ENCODE results near the gene SKIC8.

The SKIC8 gene

GRCh38 chr15:78284758-78285157 lies 14.7 kb downstream of the SKIC8 start:
- DNase-seq: no peak

DNA sequence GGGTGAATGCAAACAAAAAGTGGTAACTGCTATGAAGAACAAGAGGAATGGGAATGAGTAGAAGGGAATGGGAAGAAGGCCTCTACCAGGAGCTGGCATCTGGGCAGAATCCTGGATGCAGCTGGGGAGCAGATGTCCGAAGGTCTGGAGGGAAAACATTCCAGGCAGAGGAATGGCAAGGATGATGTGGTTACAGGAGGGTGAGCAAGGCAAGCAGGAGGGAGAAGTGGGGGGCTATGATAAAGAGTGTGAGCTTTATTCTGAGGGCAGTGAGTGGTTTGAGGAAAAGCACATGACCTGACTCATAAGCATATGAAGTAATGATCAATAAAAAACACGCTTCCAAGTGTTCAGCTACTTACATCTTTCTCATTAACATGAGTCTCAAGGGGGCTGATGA lies 17.1 kb downstream of the SKIC8 start:
- no peak for DNase-seq

GRCh38 chr15:78280319-78281072 lies 18.9 kb downstream of the SKIC8 start:
- no peak for DNase-seq

DNA sequence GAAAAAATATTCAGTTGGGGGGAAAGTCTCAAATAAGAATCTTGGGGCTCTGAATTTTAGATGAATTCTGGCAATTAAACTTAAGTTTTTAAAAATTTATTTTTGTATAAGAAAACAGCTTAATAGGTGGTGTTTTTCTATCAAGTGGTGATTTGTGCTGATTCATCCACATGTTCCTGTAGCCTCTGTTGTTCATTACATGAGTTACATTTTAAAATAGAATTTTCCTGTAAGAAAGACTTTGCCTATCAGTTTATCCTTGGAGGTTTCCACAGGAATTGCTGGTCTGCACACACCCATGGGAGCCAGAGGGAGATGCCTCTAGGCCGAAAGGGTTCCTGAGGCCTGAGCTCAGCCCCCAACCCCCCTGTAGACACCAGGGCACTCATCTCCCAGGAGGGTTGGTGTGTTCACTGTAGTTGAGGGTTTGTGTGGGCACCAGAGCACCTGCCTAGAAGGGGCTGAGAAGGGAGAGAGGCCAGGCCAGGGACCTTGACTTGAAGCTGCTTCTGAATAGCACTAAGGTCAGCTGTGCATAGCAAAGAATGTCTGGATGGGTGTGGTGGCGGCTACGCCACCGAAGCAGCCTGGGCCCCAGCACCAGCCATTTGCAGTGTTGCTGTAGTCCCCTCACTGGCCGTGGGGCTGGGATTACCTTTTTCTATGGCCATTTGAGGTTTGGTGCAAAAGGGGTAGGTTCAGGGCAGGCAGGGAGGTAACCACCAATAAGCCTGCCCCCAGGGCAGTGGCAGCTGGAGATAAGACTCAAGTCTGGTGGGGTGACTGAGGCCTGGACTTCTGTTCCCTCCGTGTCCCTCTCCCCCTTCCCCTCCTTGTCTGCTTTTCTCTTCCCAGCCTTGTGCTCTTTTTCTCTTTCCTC lies 23.1 kb downstream of the SKIC8 start:
- no peak for DNase-seq

DNA sequence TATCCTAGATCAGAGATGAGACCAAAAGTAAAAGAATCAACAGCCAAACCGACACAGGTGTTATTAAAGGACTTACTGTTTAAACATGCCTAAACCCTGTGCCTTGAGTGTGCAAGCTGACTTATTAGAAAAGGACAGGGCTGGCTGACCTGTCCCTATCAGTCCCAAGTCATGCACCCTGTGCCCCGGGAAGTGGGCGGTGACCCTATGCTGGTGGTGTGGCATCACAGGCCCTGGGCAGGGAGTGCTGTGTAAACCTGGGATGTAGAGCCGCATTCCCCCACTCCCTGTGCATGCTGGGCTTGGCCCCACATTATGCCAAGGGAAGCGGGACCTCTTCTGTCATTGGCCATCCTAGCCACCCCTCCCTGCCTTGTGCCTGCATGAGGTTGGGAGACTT lies 24.4 kb downstream of the SKIC8 start:
- no peak for DNase-seq

GRCh38 chr15:78272776-78273175 lies 26.6 kb downstream of the SKIC8 start:
- DNase-seq: no peak

GRCh38 chr15:78272316-78272715 lies 27.1 kb downstream of the SKIC8 start:
- DNase-seq: no peak

DNA sequence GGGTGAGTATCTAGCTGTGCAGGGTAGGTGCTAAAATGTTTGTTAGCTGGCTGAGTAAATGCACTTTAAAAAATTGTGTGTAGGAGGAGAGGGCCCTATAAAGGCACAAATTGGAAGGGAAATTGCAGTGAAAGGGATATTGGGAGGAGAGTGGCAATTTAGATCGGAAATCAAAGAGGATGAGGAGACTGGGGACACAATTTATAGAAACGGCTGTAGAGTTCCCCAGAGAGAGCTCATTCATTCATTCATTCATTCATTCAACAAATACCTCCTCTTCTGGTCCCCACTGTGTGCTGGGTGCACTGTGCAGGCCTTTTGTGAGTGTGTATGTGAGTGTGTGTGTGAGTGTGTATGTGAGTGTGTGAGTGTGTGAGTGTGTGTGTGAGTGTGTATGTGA lies 32.6 kb downstream of the SKIC8 start:
- no peak for DNase-seq

GRCh38 chr15:78266229-78266628 lies 33.2 kb downstream of the SKIC8 start:
- no peak for DNase-seq

GRCh38 chr15:78265752-78266224 lies 33.6 kb downstream of the SKIC8 start:
- no peak for DNase-seq

DNA sequence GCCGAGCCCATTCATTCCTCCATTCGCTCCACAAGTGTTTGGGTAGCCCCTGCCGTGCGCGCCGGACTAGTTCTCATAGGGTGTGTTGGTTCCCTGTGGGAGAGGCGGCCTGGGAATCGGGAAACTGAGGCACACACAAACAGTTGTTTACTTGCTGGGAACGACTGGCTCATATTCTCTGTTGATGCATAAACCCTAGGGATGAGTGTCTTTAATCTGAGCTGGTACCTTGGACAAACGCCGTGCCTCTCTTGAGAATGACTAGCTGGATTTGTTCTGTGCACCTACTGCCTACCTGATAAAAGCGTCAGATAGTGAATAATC lies 34.3 kb downstream of the SKIC8 start:
- no peak for DNase-seq

DNA sequence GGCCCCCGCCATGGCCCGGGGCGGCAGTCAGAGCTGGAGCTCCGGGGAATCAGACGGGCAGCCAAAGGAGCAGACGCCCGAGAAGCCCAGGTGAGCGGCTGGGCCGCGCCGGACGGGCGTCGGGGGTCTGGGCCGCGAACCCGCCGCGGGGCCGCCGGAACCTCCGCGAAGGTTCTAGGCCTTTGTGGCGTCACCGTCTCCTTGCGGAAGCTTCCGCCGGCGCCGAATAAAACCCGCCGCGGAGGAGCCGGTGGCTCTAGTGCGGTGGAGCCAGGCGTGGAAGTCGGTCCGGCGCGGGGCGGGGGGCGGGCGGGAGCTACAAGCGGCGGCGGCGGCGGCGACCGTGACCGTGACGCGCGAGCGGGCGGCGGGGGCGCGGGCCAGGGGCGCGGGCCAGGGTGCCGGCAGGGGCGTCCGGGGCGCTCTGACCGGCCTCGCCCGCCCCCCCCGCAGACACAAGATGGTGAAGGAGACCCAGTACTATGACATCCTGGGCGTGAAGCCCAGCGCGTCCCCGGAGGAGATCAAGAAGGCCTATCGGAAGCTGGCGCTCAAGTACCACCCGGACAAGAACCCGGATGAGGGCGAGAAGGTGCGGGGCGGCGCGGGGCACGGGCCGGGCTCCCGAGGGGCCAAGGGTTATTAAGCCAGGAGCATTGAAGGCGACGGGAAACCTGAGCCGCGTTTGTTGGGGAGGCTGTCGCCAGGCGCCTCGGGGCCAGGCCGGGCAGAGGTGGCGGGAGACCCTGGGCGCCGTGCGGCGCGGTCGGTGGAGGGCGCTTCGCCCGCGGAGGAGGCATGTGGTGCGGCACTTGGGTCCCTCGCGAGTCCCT lies 34.9 kb downstream of the SKIC8 start, which contains the start of gene DNAJA4:
Gene DNAJA4 (plus strand): TSS at position 259 of the 833 bp plus-strand sequence. CDS start 202 bp downstream, at position 461.
- DNase-seq: peak; percentile 61

GRCh38 chr15:78263907-78264303 lies 35.5 kb downstream of the SKIC8 start:
- DNase-seq: no peak

GRCh38 chr15:78263351-78263781 lies 36.0 kb downstream of the SKIC8 start:
- DNase-seq: no peak

GRCh38 chr15:78261062-78261461 lies 38.3 kb downstream of the SKIC8 start:
- DNase-seq: no peak

- DNase-seq: no peak
Measured at GRCh38 chr15:78260489-78260888, 38.9 kb downstream of the SKIC8 start.

DNA sequence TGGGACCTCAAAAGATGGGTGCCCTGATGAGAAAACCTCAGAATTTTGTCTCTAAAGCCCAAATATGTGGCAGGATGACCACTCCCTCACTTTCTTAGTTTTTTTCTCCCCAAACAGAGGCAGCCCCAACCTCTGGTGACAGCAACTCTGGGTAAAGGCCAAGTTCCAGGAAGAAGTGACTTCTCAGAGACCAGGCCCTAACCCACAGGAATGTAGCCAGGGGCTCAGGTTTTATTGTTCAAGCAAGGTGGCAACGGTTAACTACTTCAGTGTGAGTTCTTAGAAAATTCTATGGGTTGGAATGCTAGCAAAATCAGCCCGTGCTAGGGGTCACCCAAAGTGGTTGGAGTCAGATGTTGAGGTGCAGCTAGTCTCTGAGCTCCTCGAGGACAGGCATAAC lies 40.2 kb downstream of the SKIC8 start:
- no peak for DNase-seq

DNA sequence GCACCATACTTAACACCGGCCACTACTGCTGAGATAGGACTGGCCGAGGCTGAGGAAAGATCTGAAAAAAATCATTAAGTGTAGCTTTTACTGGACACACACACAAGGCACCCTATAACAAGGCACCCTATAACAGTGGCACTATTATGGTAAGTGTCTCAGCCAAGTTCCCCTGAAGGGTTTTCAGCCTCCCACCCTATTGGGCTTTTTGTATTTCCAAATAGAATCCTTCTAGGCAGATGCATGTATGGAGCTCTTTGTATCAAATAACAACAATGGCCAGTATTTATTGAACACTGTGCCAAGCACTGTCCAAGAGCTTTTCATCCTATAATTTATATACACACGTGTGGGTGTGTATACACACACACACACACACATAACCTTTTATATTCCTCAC lies 41.7 kb downstream of the SKIC8 start:
- no peak for DNase-seq

GRCh38 chr15:78256044-78256437 lies 43.4 kb downstream of the SKIC8 start:
- no peak for DNase-seq

DNA sequence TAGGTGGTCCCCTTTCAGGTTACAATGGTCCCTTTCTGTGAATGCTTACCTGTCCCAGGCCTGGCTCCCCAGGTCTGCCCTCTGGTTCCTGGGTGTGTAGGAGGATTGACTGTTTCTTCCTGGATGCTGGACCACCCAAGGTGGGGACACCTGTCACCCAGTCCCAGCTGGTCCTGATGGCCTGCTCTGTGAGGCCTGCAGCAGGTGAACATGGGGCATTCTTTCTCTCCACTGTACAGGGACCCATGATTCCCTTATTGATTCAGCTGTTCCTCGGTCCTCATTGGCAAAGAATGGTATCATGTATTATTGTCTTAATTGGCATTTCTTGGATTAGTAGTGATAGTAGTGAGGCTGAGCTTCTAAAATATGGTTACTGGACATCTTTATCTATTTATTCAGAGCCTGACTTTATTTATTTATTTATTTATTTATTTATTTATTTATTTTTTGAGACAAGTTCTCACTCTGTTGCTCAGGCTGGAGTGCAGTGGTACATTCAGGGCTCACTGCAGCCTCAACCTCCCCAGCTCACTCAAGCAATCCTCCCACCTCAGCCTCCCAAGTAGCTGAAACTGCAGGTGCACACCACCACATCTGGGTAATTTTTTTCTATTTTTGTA lies 43.9 kb downstream of the SKIC8 start:
- DNase-seq: peak; percentile 28

- DNase-seq: no peak
Measured at GRCh38 chr15:78251136-78251535, 48.3 kb downstream of the SKIC8 start.

DNA sequence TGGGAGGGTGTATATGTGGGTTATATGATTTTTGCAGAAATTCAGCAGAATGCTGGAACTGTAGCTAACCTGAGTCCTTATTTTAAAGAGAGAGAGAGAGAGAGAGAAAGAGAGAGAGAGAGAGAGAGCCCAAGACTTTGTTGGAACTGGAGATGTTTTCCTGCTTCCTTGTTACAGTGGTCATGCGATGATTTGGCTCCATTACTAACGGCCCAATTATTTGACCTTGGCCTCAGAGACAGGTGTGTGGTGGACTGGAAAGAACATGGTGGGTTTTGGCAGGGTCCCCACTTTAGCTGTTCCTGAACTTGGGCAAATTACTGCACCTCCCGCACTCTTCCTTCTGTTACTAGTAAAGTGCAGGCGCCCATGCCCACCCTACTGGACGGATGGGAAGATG lies 50.3 kb downstream of the SKIC8 start:
- DNase-seq: no peak

DNA sequence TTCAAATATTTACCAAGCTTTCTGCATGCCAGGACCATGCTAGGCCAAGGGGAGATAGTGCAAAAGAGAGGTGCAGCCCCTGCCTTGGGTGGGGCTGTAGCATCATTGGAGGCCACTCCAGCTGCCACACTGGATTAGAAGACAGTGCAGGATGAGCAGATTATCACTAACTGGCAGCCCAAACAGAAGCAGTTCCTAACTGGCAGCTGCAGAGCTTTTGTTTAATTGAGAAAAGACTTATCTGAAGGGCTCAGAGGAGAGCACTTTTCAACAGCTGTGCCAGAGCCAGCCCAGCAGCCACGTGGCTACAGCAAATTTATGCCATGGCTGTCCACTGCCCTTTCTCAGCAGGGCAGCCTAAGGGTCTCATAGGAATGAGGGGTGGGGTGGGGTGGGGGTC lies 51.5 kb downstream of the SKIC8 start:
- no peak for DNase-seq
